ENCODE results near the gene ROR2. TPM values are rescaled to one million over a fixed set of nuclear protein-coding genes. Genes with fewer than 3 reads are reported as not detected.

ROR2 gene
- total and polyA plus RNA-seq, 11 donors, result 0.18 to 9.0 (median 0.49) TPM

GRCh38 chr9:91949392-91949945 is 559 bp downstream of the ROR2 start:
- Histone ChIP-seq H3K27ac (peak overlapping the region in 2 of 12 donors; percentile 41 to 95), H3K27me3 (peaks cover 18 to 79% (median 36%) of the 10 kb centered on the region in 9 donors), H3K4me1 (peaks cover 0 to 24% (median 12%) of the 10 kb centered on the region in 12 donors), H3K9me3 (peaks cover 0 to 9% (median 0%) of the 10 kb centered on the region in 12 donors), H3K4me3 (peak overlapping the region; percentile 29 to 64 (median 50)), H3K36me3 (no peaks in the 10 kb centered on the region)
- intact Hi-C loops (cut with DNase I), result loop anchor here in 4 of 10 donors (5.0 to 10.0 kb wide), 2 partner anchors 172 to 175 kb away; no protein-coding TSS in a partner anchor
- DNase-seq (peak in 1 of 5 donors; percentile 34), ATAC-seq (peak in 1 of 4 donors; percentile 29)
- TF ChIP-seq POLR2A (IDR thresholded peaks at IDR 0.05), result no peak
- TF ChIP-seq CTCF (IDR thresholded peaks at IDR 0.05), result no peak
- 1 to 2% (median 2%) methylated on average over 31 to 61 of the region's 61 CpGs for WGBS, 4 donors

- Histone ChIP-seq H3K9me3 (peaks cover 0 to 9% (median 0%) of the 10 kb centered on the region in 12 donors), H3K4me3 (peak overlapping the region; percentile 29 to 64 (median 50)), H3K27ac (peak overlapping the region in 1 of 12 donors; percentile 95), H3K36me3 (no peaks in the 10 kb centered on the region), H3K4me1 (peaks cover 0 to 24% (median 12%) of the 10 kb centered on the region in 12 donors), H3K27me3 (peaks cover 18 to 79% (median 36%) of the 10 kb centered on the region in 9 donors)
- DNase-seq, result peak in 2 of 5 donors; percentile 31 to 32
- intact Hi-C loops (cut with DNase I), result loop anchor here in 4 of 10 donors (5.0 to 10.0 kb wide), 2 partner anchors 171 to 174 kb away; no protein-coding TSS in a partner anchor
- ATAC-seq, result peak in 3 of 4 donors; percentile 41 to 47 (median 47)
- TF ChIP-seq POLR2A (IDR thresholded peaks at IDR 0.05), result no peak
- peak in 2 of 12 donors; percentile 10 to 21 for TF ChIP-seq CTCF (IDR thresholded peaks at IDR 0.05)
- WGBS, 4 donors, result 0 to 1% (median 1%) methylated on average over 30 to 66 of the region's 66 CpGs
Observed at GRCh38 chr9:91948597-91949391, 1.2 kb downstream of the ROR2 start.

GRCh38 chr9:91948101-91948596 is 1.9 kb downstream of the ROR2 start:
- H3K4me3 ChIP-seq, result peak overlapping the region in 11 of 12 donors; percentile 30 to 64 (median 51)
- TF ChIP-seq CTCF (IDR thresholded peaks at IDR 0.05) (no peak), POLR2A (IDR thresholded peaks at IDR 0.05) (no peak)
- intact Hi-C loops (cut with DNase I), result loop anchor here in 4 of 10 donors (5.0 to 10.0 kb wide), 2 partner anchors 171 to 173 kb away; no protein-coding TSS in a partner anchor
- no peak for ATAC-seq
- peaks cover 0 to 24% (median 12%) of the 10 kb centered on the region in 12 donors for H3K4me1 ChIP-seq
- peak overlapping the region in 1 of 12 donors; percentile 95 for H3K27ac ChIP-seq
- DNase-seq, result no peak
- H3K27me3 ChIP-seq, result peaks cover 18 to 80% (median 36%) of the 10 kb centered on the region in 9 donors
- WGBS, 4 donors, result 39 to 57% (median 45%) methylated on average over 12 of the region's 12 CpGs
- no peaks in the 10 kb centered on the region for H3K36me3 ChIP-seq
- peaks cover 0 to 9% (median 0%) of the 10 kb centered on the region in 12 donors for H3K9me3 ChIP-seq

All from heart left ventricle (tissue), 16 donors.